Measurements from ENCODE around the gene FNDC1. TPM values are rescaled to one million over a fixed set of nuclear protein-coding genes. Genes with fewer than 3 reads are reported as not detected.
A peak's percentile ranks its signal among the peaks of the same experiment; 100 is the strongest.

The FNDC1 gene
- total and polyA plus RNA-seq, 12 donors = 0.07 to 6.2 (median 2.7) TPM

DNA sequence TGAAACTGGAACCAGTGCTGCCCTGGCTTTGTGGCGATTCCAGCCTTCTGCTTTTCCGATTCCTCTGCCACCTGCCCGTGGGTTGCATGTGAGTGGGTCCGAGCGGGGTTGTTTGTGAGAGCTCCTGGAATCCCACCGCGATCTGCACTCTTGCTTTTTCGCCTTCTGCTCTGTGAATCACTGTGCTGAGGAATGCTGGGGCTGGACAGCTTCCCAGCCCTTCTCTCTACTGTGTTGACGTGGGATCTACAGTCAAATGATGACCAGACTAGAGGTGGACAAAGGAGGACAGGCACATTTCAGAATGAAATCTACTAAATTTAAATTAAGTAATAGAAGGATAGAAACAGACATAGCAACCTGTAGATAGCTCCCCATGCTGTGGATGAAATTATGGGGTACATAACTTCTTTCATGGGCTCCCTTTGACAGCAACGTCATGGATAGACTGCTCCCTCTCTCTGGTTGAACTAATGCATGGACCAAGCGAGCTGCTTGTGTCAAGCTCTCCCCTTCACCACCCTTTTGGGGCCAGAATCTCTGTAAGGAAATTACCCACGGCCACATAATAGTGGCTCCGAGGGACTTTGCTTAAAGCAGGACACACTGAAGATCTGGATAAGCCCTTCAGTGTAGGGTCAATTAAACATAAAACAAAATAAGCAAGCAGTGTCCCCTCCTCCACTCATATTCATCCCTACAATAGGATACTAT lies 2.0 kb downstream of the FNDC1 start:
- Histone ChIP-seq H3K27me3 (peaks cover 0 to 90% (median 76%) of the 10 kb centered on the region in 7 donors), H3K4me1 (peaks cover 0 to 44% (median 18%) of the 10 kb centered on the region in 9 donors), H3K4me3 (peak overlapping the region in 5 of 10 donors; percentile 42 to 50 (median 49)), H3K9me3 (no peaks in the 10 kb centered on the region), H3K27ac (no peak overlapping the region), H3K36me3 (no peaks in the 10 kb centered on the region)
- TF ChIP-seq, protein P1, sequence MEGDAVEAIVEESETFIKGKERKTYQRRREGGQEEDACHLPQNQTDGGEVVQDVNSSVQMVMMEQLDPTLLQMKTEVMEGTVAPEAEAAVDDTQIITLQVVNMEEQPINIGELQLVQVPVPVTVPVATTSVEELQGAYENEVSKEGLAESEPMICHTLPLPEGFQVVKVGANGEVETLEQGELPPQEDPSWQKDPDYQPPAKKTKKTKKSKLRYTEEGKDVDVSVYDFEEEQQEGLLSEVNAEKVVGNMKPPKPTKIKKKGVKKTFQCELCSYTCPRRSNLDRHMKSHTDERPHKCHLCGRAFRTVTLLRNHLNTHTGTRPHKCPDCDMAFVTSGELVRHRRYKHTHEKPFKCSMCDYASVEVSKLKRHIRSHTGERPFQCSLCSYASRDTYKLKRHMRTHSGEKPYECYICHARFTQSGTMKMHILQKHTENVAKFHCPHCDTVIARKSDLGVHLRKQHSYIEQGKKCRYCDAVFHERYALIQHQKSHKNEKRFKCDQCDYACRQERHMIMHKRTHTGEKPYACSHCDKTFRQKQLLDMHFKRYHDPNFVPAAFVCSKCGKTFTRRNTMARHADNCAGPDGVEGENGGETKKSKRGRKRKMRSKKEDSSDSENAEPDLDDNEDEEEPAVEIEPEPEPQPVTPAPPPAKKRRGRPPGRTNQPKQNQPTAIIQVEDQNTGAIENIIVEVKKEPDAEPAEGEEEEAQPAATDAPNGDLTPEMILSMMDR (IDR thresholded peaks at IDR 0.05) = no peak
- ATAC-seq = peak in 5 of 8 donors; percentile 44 to 68 (median 49)
- intact Hi-C loops (cut with DNase I) = loop anchor here in 5 of 10 donors (5.0 to 10.0 kb wide), 5 partner anchors 291 to 486 kb away; no protein-coding TSS in a partner anchor
- WGBS, 2 donors = 28 to 34% methylated on average over 13 of the region's 13 CpGs
- peak in 1 of 2 donors; percentile 20 for DNase-seq

DNA sequence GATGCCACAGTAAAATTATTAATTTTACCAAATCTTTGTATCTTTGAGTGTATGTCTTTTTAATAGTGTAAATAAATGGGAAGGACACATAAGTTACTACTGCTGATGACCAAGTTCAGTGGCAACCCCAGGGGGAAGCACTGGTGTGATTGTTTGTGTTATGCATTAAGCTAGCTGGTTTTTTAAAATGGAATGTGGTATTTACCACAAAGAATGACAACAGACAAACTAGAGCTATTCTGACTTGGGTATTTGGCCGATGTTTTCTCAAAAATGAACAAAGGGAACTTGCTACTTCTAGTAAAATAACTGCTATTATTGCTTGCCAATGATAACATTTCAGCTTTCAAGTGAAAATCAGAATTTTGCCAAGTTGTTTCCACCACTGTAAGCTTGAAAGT lies 2.9 kb downstream of the FNDC1 start:
- TF ChIP-seq, protein P1 (IDR thresholded peaks at IDR 0.05) = no peak
- ATAC-seq (no peak), DNase-seq (no peak)
- no peaks in the 10 kb centered on the region for H3K36me3 ChIP-seq
- no peak overlapping the region for H3K4me3 ChIP-seq
- no peak overlapping the region for H3K27ac ChIP-seq
- peaks cover 0 to 80% (median 73%) of the 10 kb centered on the region in 7 donors for H3K27me3 ChIP-seq
- WGBS, 2 donors = 56 to 78% methylated on average over 1 of the region's 1 CpG
- H3K4me1 ChIP-seq = peaks cover 0 to 44% (median 18%) of the 10 kb centered on the region in 9 donors
- intact Hi-C loops (cut with DNase I) = loop anchor here in 5 of 10 donors (5.0 to 10.0 kb wide), 5 partner anchors 290 to 485 kb away; no protein-coding TSS in a partner anchor
- no peaks in the 10 kb centered on the region for H3K9me3 ChIP-seq

DNA sequence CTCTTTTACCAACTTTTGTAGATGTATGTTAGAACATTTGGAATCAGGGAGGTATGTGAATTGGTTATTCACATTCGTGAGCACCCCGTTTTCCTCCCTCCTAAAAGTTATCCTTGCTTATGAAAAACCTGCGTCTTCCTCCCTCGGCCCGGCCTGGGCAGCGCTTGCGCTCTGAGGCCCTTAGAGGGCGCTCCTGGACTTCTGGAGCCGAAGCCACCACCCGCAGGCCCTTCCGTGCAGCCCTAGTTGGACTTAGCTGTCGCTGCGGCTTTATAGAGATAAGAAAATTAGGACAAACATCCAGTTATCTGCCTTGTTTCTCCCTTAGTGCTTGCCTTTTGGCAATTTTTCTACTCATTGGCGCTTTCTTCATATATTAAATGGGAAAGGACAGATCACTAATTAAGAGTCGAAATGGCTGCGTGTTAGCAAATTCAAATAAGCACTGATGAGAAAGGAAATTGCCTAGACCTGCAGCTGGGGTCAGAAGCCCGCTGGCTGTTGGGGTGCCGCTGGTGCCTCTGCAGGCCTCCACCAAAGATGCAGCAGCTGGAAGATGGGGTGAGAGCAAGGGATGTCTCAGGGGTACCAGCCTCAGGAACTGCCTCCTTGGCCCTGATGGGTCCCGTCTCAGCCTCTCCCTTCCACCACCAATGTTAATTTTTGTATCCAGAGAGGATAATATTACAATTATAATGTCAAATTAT lies 5.2 kb downstream of the FNDC1 start:
- DNase-seq (peak; percentile 56 to 71), ATAC-seq (peak; percentile 81 to 88 (median 84))
- TF ChIP-seq, protein P1 (IDR thresholded peaks at IDR 0.05) = peak; percentile 79 to 97 (median 91)
- intact Hi-C loops (cut with DNase I) = loop anchor here in 7 of 10 donors (2.0 to 10.0 kb wide), 6 partner anchors 288 to 483 kb away; no protein-coding TSS in a partner anchor
- Histone ChIP-seq H3K4me1 (peaks cover 0 to 36% (median 13%) of the 10 kb centered on the region in 9 donors), H3K4me3 (peak overlapping the region in 2 of 10 donors; percentile 5 to 21), H3K27ac (no peak overlapping the region), H3K27me3 (peaks cover 0 to 59% (median 52%) of the 10 kb centered on the region in 7 donors), H3K9me3 (no peaks in the 10 kb centered on the region), H3K36me3 (no peaks in the 10 kb centered on the region)
- WGBS, 2 donors = 11% methylated on average over 19 of the region's 19 CpGs

DNA sequence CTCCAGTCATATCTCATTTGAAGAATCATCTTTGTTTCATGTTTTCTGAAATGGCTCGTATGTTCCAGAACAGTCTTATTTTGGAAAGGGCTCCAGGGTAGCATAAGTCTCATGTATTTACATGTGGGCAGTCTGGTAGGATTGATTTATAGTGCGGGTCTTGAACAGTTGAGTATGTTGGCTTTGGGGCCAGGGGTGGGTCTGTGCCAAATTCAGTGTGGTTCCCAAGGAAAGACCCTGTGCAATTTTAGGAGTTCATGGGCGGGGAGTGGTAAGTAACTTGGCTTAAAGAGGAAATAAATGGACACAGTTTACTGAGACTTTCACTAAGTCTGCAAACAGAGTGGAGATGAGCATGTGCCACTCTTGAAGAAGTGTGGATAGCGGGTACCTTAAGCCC lies 7.7 kb downstream of the FNDC1 start:
- DNase-seq (no peak), ATAC-seq (no peak)
- TF ChIP-seq, protein P1 (IDR thresholded peaks at IDR 0.05) = no peak
- no peak overlapping the region for H3K4me3 ChIP-seq
- H3K36me3 ChIP-seq = no peaks in the 10 kb centered on the region
- 93 to 97% methylated on average over 4 of the region's 4 CpGs for WGBS, 2 donors
- no peak overlapping the region for H3K27ac ChIP-seq
- peaks cover 0 to 18% (median 0%) of the 10 kb centered on the region in 9 donors for H3K4me1 ChIP-seq
- H3K9me3 ChIP-seq = no peaks in the 10 kb centered on the region
- intact Hi-C loops (cut with DNase I) = loop anchor here in 3 of 10 donors (5.0 to 10.0 kb wide), 2 partner anchors 288 to 475 kb away; no protein-coding TSS in a partner anchor
- peaks cover 0 to 37% (median 30%) of the 10 kb centered on the region in 7 donors for H3K27me3 ChIP-seq

Measured in heart right ventricle (tissue), 16 donors.